ENCODE data around the gene ANXA2.

The ANXA2 gene

DNA sequence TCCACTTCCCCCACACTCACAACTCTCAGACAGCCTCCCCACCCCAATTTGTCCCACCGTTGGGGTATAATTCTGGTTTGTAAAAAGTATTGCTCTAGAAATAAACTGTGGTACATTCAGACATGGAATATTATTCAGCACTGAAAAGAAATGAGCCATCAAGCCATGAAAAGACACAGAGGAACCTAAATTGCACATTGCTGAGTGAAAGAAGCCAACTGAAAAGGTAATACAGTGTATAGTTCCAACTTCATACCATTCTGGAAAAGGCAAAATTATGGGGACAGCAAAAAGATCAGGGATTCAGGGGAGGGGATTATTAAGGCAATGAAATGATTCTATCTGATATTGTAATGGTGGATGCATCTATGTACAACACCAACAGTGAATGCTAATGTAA lies 10.5 kb downstream of the ANXA2 start:
- no peak for DNase-seq

DNA sequence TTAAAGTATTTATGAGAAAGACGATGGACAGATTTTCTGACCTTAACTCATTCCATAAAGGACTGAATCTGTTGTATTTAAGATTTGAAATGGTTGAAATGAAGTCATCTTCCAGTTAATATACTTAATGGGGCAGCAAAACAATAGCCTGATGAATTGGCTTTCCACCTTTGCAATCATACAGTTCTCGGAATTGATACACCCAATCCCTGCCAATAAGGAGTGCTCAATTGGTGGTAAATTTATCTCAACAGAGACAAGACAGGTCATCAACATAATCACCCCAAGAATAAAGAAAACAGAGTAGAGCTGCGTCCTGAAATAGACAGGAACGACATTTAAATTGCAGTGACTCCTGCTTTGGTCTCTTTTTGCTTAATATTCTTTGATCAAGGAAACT lies 11.2 kb downstream of the ANXA2 start:
- no peak for DNase-seq

DNA sequence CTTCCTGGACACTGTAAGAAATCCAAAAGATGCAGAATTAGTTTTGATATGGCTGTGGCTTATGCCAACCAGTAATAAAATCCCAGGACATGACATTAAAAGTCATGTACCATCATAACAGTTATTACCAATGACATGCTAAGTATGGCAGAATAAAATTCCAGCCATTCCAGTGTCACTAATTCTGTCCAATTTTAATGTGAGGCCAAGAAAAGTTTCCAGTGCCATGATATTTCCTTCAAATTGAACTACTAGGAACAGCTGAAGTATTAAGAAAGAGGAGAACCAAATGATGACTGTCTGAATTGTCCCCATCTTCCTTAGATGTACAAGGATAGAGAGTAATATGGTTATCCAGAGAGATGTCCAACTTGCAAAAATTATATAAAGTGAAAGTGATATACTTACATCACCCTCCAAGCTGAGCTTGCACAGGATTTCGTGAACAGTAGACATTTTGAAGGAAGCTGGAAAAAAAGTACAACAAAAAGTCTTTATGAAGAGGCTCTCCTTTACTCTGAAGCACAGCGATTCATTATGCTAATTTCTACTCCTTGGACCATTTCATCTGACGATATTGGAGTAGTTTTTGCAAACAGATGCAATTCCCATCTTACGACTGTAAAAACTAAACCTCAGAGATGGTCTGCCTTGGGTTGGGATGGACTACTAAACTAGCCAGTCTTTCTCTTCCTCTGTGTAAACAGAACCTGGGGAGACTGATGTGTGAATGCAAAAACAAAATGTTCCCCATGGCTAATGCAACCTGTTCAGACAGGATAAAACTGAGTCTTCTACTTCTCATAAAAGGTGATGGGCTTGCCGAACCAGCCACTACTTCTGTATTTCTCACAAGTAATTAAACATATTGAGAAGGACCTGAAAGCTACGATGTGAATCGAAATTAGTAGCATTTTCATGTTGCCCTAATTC lies 11.9 kb downstream of the ANXA2 start:
- peak in 1 of 4 experiments; percentile 5 for DNase-seq

DNA sequence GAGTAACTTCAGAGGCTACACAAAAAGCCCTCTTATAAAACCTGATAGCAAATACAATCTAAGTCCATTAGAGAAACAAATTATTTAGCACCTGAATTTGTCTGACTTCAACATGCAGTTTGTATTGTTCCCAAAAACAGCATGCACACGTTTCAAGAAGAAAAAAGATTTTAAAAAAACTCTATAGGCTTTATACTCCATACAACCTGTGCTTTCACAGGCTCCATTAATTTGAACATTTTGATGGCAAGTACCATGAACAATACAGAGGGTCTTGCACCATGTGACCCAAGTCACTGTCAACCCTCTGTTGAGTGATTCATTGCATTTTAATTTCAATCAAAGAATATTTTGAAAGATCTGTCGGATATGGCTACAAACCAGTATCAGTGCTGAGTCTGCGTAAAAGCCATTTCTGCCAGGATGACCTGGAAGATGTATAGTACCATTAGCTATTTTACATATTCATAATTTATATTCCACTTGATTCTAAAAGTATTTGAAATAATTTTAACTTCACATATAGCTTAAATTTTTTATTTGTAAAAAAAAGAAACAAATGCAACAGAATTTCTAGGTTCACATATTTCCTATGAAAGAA lies 13.2 kb downstream of the ANXA2 start:
- no peak for DNase-seq

DNA sequence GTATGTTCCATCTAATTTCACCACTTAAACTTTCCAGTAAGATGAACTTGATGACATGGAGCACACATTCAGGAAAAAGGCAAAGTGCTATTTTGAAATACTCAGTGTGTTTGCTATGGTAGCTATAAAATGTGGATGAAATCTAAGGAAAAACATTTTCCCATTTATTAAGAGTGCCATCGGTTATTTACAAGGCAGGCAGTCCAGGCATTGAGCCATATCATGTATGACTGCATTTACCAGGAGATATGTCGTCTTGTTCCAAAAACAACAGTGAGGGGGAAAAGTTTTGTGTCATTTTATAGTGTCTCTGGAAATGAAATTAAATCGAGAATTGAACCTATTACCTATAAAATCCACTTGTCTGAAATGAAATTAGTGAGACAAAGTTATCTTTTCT lies 13.7 kb downstream of the ANXA2 start:
- DNase-seq: no peak

DNA sequence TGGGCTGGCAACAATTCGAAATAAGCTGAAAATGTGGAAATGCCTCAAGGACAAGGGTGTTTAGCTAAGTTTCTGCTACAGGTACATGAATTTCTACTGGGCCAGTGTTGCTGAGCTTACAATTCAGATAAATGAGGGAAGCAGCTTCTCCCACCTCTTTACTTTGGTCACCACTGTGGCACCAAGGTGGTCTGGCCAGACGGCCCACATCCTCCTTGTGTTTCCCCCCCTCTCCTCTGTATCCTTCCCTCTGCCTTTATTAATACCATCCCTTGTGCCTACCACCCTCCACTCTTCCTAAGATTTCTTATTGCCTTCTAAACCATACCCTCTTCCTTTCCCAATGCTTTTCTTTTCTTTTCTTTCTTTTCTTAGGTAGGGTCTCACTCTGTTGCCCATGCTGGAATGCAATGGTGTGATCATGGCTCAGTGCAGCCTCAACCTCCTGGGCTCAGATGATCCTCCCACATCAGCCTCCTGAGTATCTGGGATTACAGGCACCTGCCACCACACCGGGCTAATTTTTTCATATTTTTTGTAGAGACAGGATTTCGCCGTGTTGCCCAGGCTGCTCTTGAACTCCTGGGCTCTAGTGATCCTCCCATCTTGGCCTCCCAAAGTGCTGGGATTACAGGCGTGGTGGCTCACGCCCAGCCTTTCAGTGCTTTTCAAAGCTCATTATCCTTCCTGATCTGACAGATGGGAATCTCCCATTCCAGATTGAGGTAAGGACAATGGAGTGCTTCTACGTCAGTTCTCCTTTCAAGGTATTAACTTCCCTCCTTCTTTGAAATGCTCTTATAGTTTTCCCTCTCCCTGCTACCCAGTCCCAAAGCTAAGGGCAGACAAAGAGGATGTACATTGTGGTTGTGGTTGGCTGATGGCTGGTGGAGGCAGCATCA lies 14.8 kb downstream of the ANXA2 start:
- DNase-seq: no peak

DNA sequence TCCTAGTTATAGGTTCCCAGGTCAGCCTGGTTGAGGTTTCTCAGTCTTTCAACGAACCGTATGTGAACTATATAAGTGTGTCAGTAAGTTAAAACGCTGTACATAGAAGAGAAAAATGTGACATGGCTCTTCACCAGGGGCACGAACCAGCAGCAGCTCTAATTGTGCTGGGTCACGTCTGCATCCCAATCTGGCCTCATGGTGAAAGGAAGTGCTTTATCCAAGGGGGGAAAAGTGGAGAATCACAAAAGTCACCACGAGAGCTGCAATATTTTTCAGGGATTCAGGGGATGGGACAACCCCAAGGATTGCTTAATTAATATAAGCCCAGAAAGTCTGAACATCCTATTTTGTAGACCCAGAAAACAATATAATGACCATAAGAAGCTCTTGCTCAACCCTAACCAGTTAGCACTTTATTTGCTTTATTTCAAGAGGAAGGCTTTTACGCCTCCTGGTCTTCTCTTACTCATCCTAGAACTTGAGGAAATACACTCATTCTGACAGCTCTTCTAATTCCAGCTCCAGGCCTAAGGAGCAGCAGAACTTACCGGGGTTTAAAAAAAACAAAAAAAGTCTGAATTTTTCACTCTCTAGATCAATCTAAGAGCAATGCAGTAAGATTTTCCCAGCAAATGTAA lies 16.5 kb downstream of the ANXA2 start:
- peak in 2 of 4 experiments; percentile 32 to 38 for DNase-seq

DNA sequence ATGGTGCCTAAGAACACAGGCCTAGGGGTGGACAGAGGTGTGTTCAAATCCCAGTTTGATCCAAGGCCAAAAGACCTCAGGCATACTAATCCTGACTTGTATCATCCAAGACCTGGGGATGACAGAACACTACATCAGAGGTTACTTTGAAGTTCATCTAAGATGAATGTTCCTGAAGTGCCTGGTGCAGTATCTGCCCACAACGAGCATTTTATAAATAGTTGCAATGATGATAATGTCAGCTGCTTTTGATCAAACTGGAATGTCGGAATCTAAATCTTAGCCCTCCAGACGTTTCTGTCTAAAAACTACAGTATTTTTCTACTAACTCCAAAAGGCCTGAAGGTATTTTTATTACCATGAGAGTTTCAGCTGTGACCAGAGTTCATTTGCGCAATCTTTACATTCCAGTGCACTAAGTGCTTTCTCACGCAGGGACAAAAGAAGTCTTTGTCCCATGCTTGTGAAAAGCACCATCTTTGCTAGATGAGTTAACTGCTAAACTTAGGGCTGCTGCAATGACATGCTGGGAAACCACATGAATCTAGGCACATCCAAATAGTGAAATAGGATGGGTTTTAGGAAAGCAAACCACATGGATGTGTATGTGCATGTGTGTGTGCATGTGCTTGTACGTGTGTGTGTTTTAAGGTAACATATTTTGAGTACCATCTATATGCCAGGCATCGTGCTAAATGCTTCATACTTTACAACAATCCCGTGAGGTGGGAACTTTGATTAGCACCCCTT lies 18.1 kb downstream of the ANXA2 start:
- no peak for DNase-seq

DNA sequence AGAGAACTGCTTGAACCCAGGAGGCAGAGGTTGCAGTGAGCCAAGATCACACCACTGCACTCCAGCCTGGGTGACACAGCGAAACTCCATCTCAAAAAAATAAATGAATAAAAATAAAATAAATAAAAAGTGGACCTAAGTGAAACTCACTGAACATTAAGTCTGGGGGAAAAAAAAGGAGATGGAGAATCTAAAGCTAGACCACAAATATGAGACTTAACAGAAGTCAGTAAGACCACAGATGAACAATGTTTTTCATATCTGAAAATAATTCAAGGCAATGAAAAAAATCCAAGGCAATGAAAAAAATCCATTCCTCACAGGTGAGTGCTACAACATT lies 18.6 kb downstream of the ANXA2 start:
- DNase-seq: no peak

DNA sequence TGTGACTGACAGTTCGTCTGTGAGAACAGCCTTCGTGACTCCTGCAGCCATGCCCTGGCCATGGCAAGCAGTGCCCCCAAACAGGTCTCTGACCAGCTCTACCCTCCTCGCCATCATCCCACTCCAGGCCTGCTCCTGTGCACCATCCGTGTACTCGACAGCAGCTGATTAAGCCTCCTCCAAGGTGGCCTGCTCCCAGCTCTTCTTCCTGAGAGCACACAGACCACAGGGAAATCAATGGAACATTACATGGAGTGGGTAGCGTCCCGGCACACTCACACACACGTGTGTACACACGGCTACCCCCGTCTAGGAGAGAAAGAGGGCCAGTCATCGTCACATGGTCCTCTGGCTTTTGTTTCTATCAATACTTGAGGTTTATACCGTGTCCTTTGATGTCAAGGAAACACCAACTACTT lies 21.1 kb downstream of the ANXA2 start:
- DNase-seq: no peak

DNA sequence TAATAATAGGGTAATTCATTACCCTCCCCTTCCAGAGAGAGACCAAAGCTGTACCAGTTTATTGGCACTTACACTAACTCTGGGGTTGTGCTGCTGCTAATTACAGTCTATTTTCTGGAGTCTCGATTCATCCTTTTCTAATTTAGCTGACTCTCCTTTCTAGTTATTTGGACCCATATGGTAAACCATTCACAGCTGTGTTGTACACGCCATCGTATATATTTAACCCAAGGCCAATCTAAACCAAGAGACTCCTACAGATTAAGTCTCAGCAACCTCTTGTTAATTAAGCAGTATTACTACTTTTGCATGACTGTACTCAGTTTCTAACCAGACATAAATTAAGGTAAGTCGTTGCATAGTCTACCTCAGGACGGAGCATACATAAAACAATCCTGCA lies 22.5 kb downstream of the ANXA2 start:
- DNase-seq: no peak

DNA sequence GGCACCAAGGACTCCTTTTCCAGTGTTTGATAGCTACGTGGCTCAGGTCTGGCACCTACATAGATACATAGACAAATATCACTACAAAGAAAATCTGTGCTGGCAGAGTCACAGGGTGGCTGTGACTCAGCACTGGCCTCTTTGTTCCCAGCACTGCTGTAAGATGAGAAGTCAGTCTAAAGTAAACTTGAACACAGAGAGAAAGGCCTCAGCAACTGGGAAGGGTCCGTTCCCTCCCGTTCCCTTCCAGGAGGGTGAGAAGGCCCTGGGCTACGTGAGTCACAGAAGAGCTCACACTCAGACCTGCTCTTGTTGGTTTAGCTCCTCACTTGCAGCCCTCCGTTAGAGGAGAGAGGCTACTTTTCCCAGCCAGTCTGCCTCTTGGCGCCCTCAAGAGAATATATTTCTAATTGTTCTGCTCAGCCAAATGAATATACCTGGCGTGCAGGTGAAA lies 23.1 kb downstream of the ANXA2 start:
- DNase-seq: no peak

DNA sequence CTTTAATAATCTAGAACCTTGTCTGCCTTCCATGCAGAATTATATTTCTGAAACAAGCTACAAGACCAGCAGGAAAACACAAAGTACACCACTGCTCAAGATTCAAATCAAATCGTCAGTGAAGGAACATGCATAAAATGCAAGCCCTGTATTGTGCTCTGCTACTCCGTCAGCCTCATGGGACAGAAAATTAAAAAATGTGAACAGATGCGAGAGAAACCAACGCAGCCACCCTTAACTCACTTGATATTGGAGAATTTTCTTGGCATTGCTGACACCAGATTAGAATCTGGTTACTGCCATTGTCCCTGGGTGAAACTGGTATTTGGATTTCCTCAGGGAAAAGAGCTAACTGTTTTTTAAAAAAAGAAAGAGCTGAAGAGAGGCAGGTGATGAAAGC lies 23.6 kb downstream of the ANXA2 start:
- DNase-seq: no peak

DNA sequence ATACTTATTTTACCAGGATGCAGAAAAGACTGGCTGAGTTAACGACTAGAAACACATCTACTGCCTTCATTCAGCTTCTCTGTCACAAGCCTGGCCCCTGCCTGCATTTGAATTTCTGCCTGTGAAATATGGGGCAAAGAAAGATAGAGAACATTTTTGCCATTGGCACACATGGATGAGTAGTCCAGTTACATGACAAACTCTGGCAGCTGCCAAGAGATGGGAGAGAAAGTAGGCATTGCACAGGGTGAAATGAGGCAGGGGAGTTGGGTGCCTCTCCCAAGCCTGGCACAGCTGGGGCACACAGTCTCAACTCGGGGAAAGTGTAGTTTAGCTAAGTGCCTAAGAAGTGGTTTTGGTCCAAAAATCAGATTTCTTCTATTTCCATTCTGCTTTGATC lies 24.0 kb downstream of the ANXA2 start:
- no peak for DNase-seq

DNA sequence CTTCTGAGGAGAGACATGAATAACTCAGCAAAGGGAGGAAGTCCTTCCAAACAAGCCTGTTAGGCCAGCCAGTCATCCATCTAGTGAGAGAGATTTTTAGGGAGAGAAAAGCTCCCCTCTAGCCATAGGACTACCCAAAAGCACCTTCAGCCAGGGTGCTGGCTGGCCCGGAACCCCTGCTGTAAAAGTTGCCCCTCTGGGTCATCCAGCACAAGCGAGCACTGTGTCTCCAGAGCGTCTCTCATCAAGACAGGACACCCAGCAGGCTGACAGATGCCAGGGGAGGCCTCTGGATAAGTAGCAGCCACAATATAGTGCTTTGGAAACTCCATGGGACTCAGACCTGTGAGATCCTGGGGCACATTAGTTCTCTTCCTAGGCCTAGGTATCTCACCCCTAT lies 24.5 kb downstream of the ANXA2 start:
- no peak for DNase-seq

DNA sequence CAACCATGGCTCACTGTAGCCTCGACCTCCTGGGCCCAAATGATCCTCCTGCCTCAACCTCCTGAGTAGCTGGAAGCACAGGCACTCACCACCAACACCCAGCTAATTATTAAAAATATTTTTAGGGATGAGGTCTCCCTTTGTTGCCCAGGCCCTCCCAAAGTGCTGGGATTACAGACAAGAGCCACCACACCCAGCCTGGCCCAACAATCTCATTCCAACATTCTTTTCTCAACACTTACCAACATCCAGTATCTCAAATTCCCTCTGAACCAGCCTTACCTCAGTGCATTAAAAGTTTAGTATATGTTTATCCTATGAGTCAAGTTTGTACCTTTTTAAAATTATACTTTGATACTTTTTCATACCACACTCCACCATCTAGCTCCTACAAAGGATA lies 25.0 kb downstream of the ANXA2 start:
- DNase-seq: no peak

DNA sequence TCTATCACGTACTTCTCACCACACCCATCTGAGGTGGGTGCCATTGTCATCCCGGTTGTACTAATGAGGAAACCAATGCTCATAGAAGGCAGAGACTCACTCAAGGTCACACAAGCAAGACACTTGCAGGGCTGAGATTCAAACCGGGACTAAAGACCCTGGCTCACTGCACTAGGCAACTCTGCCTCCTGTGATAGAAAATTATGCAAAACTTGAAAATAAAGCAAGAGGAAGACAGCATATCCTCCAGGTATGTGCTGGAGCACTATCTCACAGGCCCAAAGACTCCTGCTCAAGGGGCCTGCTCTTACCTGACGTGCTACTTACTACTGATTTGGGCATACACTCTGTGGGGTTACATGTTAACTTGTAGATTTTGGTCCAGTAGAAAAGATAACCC lies 25.6 kb downstream of the ANXA2 start:
- DNase-seq: no peak

DNA sequence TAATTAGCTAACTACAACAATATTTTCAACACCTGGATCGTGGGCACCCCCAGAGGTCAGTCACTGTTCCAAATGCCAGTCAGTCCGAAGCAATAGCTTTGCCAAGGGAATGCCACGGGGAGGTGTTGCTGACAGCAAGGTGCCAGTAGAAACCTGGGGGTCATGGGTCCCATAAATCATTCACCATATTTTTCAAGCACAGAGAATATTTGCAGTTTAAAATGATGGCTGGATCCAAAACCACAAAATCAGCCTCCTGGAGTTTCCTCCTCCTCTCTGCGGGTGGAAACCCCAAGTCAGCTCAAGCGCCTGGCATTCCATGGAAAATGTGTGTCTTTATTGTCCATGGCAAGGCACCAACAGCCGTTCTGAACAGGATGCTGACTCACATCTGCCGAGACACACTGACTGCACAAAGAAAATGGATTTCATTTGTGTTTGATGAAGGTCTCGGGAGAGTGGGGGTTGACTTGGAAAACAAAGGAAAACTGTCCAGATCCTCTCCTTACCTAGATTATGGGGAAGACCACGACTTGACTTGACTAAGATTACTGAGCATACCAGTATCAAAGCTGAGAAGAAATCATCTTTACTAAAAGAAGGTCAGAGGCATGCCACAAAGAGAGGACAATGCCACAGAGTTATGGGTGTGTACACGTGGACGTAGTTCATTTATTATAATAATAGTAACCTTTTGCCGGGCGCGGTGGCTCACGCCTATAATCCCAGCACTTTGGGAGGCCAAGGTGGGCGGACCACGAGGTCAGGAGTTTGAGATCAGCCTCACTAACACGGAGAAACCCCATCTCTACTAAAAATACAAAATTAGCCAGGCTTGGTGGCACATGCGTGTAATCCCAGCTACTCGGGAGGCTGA lies 26.4 kb downstream of the ANXA2 start:
- no peak for DNase-seq

DNA sequence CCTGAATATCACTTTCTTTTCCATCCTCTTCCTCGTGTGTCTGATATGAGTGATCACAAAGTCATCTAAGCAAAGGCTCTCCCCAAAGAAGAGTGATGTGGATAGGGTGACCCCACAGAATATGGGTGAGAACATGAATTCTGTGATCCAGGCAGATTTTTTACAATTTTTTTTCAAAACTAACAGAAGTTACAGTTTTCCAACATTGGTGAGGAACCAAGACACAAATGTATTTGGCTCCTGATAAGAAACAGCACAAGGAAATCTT lies 27.0 kb downstream of the ANXA2 start:
- no peak for DNase-seq

DNA sequence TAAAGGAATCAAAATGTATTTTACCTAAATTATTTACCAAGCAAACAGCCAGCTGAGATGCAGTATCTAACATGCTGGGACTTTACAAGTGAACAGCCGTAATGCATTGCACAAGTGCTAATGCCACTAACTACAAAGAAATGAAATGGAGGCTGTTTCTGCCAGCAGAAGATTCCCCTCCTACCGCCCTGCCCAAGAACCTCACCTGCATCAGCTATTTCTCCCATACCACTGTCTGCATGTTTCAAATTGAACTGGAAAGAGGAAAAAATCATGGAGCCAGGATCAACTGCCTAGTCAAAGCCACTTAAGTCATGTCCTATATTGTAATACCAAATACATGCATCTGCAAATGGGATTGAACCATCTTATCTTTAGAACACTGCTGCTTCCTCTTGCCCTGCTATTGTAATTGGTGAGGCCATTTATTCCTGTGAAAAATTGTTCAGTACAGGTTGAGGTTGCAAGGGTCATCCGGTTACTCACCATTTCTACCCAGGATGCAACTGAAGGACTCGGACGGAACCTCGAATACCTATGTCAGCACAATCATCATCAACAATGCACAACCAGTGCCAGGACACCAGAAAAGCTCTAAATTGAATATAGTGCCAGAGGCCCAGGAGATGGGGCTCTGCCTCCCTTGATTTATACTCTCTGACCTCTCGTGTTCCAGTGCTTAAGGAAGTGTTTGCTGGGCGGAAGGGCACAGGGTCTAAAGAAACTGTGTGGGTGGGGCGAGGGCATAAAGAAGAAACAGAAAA lies 27.5 kb downstream of the ANXA2 start:
- no peak for DNase-seq
